Fibroblast of skin of right quadriceps (primary cell): ENCODE measurements around the gene UGDH.

ENCODE experiments used
- DNase-seq: peaks from one replicate; pipeline ENCODE4 v3.0.0-alpha.2; 2013

UGDH gene

DNA sequence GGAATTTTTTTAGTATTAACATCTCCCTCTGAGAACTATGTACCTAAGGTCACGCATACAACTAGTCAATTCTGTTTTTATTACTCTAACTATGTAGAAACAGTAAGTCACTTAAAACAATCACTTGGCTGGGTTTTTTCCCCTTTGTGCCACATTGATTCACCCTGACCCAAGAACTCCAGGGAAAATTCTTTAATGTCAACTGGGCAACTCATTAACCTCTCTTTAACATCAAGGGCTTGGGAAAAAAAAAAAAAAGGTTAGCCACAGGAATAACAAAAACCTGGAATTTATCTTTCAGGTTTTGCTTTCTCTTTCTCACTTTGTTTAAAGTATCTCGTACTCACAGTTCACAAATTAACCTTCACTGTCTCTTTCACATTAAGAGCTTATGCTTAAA, 76.6 kb downstream of the UGDH start:
- no peak for DNase-seq
